Activated naive CD4-positive, alpha-beta T cell treated with anti-CD3 and anti-CD28 coated beads, Interleukin-2, amount 50 U/mL, for 72 hours (primary cell): ENCODE measurements around the gene VAC14. TPM values are rescaled to one million over a fixed set of nuclear protein-coding genes. Genes with fewer than 3 reads are reported as not detected.
"Not testable (repeated sequence)": the region's sequence is repeated elsewhere in the genome, so short reads cannot be mapped to it uniquely, and the experiment has no call there.

Source experiments
- ATAC-seq, 2 donors: fragments of 150-1000 bp; cut with Tn5 transposase; 2 replicates each; pipeline ENCODE4 v1.10.0; 2021; ENCODE audit warnings: mild to moderate bottlenecking in 2 of 2, moderate library complexity in 2 of 2
- DNase-seq, 2 donors: peaks; one replicate each; pipeline ENCODE4 v3.0.0; 2021 to 2022; ENCODE audit warnings: low spot score in 2 of 2
- H3K27ac Mint-ChIP-seq, 2 donors: one replicate each; pipeline ENCODE4 v1.8.0; 2022; ENCODE audit warnings: mild to moderate bottlenecking in 2 of 2, mixed read lengths in 2 of 2
- H3K36me3 Mint-ChIP-seq, 2 donors: one replicate each; pipeline ENCODE4 v1.8.0; 2022; ENCODE audit warnings: mixed read lengths in 2 of 2
- H3K9me3 Mint-ChIP-seq, 2 donors: one replicate each; pipeline ENCODE4 v1.8.0; 2022; ENCODE audit warnings: mixed read lengths in 2 of 2
- total RNA-seq, 2 donors: library from RNA; stranded (reverse); gene quantifications; one replicate each; pipeline ENCODE4 v1.2.3, GENCODE V29; 2022

VAC14 gene
- total RNA-seq, 2 donors from 2014 or later: 22.5 to 28.8 TPM

GRCh38 chr16:70647441-70648359 lies 153.3 kb downstream of the VAC14 start:
- Mint-ChIP-seq H3K27ac (peak overlapping the region in 1 of 2 donors; percentile 85), H3K36me3 (no peaks in the 10 kb centered on the region)
- no peak for ATAC-seq

GRCh38 chr16:70646260-70647241 lies 154.4 kb downstream of the VAC14 start, which contains the start of gene IL34:
IL34 (plus strand) TSS chr16:70646559; CDS start chr16:70646948, 389 bp downstream.
- no peak for ATAC-seq
- peak within 1 kb of the TSS in 1 of 2 donors; percentile 68 for H3K27ac Mint-ChIP-seq
- DNase-seq: no peak
- H3K9me3 Mint-ChIP-seq: no peaks in the 10 kb centered on the region
- no peaks in the 10 kb centered on the region for H3K36me3 Mint-ChIP-seq

More at GRCh38 chr16:70647441-70648359, 153.3 kb downstream of the VAC14 start:
- H3K9me3 Mint-ChIP-seq: no peaks in the 10 kb centered on the region
- DNase-seq: no peak

DNA sequence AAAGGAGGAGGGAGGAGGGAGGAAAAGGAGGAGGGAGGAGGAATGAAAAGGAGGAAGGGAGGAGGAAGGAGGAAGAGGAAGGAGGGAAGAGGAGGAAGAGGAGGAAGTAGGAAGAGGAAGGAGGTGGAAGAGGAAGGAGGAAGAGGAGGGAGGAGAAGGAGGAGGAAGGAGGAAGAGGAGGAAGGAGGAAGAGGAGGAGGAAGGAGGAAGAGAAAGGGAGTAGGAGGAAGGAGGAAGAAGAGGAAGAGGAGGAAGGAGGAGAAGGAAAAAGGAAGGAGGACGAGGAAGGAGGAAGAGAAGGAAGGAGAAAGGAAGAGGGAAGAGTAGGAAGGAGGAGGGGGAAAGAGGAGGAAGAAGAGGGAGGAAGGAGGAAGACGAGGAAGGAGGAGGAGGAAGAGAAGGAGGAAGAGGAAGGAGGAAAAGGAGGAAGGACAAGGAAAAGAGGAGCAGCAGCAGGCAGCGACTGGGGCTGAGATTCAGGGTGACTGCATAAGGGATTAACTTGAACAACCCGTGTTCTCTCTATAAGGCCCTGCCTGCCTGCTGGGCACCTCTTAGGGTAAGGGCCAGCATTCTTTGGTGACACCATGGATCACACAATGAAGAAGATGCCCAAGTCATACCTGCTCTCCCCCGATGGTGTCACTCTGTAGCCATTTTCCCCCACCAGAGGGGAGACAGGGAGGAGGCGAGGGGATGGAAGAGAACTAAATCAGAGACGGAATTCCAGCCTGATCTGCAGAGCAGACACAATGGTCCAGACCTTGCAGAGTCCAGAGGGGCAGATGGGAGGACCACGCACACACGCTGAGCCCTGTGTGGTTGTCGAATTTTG lies 156.0 kb downstream of the VAC14 start:
- no peak for DNase-seq

GRCh38 chr16:70643264-70643663 lies 157.7 kb downstream of the VAC14 start:
- not testable (repeated sequence) for DNase-seq, H3K9me3 Mint-ChIP-seq, H3K27ac Mint-ChIP-seq, H3K36me3 Mint-ChIP-seq, ATAC-seq

More for the DNA sequence above, 156.0 kb downstream of the VAC14 start:
- H3K36me3 Mint-ChIP-seq: no peaks in the 10 kb centered on the region
- H3K27ac Mint-ChIP-seq: no peak overlapping the region
- no peak for ATAC-seq
- H3K9me3 Mint-ChIP-seq: no peaks in the 10 kb centered on the region

GRCh38 chr16:70642633-70643032 lies 158.3 kb downstream of the VAC14 start:
- Mint-ChIP-seq H3K27ac (no peak overlapping the region), H3K36me3 (no peaks in the 10 kb centered on the region), H3K9me3 (no peaks in the 10 kb centered on the region)
- ATAC-seq (no peak), DNase-seq (no peak)

GRCh38 chr16:70638814-70639792 lies 161.9 kb downstream of the VAC14 start:
- no peak for ATAC-seq
- Mint-ChIP-seq H3K27ac (no peak overlapping the region), H3K36me3 (no peaks in the 10 kb centered on the region), H3K9me3 (no peaks in the 10 kb centered on the region)
- no peak for DNase-seq

Other genes with a start within 250 kb of the VAC14 start
- gene IL34, start 154.6 kb downstream of the VAC14 start, total RNA-seq: not detected
- 1 to 10 TPM in 1 of 2 donors, under 1 TPM in 1; 0.82 to 1.8 TPM for gene MTSS2, start 115.1 kb downstream of the VAC14 start, total RNA-seq